Right lobe of liver (tissue), 4 donors: ENCODE measurements around the gene GPR89B.
"Not testable (repeated sequence)": the region's sequence is repeated elsewhere in the genome, so short reads cannot be mapped to it uniquely, and the experiment has no call there.

ENCODE experiments used
- POLR2A ChIP-seq: fragments of 450-650 bp; IDR thresholded peaks from one replicate; pipeline ENCODE4 v1.6.1; 2017; ENCODE audit warnings: antibody characterized with exemption, mild to moderate bottlenecking
- TF ChIP-seq, protein P1 (sequence below), 4 donors: fragments of 200-600 bp in 3 of 4; fragments of 450-650 bp in 1 of 4; IDR thresholded peaks; one replicate each; pipeline versions ENCODE4 v1.5.1 to v1.8.0; 2016 to 2022; ENCODE audit warnings: antibody characterized with exemption in 4 of 4, mild to moderate bottlenecking in 2 of 4
- donor health status: DM: no; HTN: no; CAD: no.
- donor health status: DM: no; HTN: no; CAD: no.
- donor health status: DM: no; HTN: yes; CAD: no.

DNA sequence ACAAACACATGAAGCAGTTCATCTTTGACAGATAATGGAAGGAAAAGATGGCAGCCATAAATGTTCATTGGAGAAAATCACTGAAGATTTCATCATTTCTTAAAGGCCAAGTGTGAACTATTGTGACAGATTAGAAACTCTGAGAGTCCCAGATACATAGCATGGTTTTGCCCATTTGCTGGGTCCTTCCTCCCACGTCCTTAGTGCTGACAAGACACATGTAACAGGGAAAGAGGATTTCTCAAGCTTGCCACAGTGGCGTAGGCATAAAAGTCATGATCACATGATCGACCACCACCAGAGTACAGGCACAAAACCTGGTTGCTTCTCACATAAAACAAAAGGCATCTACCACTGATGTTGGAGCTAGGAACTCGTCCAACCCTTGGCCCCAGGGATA lies 98.8 kb downstream of the GPR89B start:
- TF ChIP-seq, protein P1, sequence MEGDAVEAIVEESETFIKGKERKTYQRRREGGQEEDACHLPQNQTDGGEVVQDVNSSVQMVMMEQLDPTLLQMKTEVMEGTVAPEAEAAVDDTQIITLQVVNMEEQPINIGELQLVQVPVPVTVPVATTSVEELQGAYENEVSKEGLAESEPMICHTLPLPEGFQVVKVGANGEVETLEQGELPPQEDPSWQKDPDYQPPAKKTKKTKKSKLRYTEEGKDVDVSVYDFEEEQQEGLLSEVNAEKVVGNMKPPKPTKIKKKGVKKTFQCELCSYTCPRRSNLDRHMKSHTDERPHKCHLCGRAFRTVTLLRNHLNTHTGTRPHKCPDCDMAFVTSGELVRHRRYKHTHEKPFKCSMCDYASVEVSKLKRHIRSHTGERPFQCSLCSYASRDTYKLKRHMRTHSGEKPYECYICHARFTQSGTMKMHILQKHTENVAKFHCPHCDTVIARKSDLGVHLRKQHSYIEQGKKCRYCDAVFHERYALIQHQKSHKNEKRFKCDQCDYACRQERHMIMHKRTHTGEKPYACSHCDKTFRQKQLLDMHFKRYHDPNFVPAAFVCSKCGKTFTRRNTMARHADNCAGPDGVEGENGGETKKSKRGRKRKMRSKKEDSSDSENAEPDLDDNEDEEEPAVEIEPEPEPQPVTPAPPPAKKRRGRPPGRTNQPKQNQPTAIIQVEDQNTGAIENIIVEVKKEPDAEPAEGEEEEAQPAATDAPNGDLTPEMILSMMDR (IDR thresholded peaks at IDR 0.05): not testable (repeated sequence)
- TF ChIP-seq POLR2A: not testable (repeated sequence)
